ENCODE results near the gene TLR4.

TLR4 gene

GRCh38 chr9:117715411-117715989, 11.3 kb downstream of the TLR4 start:
- no peak for DNase-seq (ENCODE audit: low read depth)

- no peak for DNase-seq (ENCODE audit: low read depth)
Measured at GRCh38 chr9:117718085-117718484, 13.9 kb downstream of the TLR4 start.

GRCh38 chr9:117718701-117719100, 14.5 kb downstream of the TLR4 start:
- DNase-seq (ENCODE audit: low read depth): no peak

GRCh38 chr9:117719161-117719920, 15.1 kb downstream of the TLR4 start:
- DNase-seq (ENCODE audit: low read depth): no peak

- no peak for DNase-seq (ENCODE audit: low read depth)
Measured at GRCh38 chr9:117720066-117720465, 15.9 kb downstream of the TLR4 start.

- no peak for DNase-seq (ENCODE audit: low read depth)
Measured at GRCh38 chr9:117720555-117720954, 16.4 kb downstream of the TLR4 start.

GRCh38 chr9:117720987-117721386, 16.8 kb downstream of the TLR4 start:
- DNase-seq (ENCODE audit: low read depth): no peak

GRCh38 chr9:117722108-117722761, 18.0 kb downstream of the TLR4 start:
- DNase-seq (ENCODE audit: low read depth): no peak

GRCh38 chr9:117723986-117724625, 19.9 kb downstream of the TLR4 start:
- no peak for DNase-seq (ENCODE audit: low read depth)

- DNase-seq (ENCODE audit: low read depth): no peak
Measured at GRCh38 chr9:117725426-117725887, 21.3 kb downstream of the TLR4 start.

- no peak for DNase-seq (ENCODE audit: low read depth)
Measured at GRCh38 chr9:117729375-117729774, 25.2 kb downstream of the TLR4 start.

GRCh38 chr9:117732494-117732893, 28.3 kb downstream of the TLR4 start:
- DNase-seq (ENCODE audit: low read depth): no peak

- no peak for DNase-seq (ENCODE audit: low read depth)
Measured at GRCh38 chr9:117733465-117733864, 29.3 kb downstream of the TLR4 start.

- DNase-seq (ENCODE audit: low read depth): no peak
Measured at GRCh38 chr9:117734082-117734481, 29.9 kb downstream of the TLR4 start.

- DNase-seq (ENCODE audit: low read depth): no peak
Measured at GRCh38 chr9:117734523-117735314, 30.5 kb downstream of the TLR4 start.

GRCh38 chr9:117737721-117738226, 33.6 kb downstream of the TLR4 start:
- no peak for DNase-seq (ENCODE audit: low read depth)

- no peak for DNase-seq (ENCODE audit: low read depth)
Measured at GRCh38 chr9:117739206-117739605, 35.0 kb downstream of the TLR4 start.

- no peak for DNase-seq (ENCODE audit: low read depth)
Measured at GRCh38 chr9:117739624-117740347, 35.6 kb downstream of the TLR4 start.

GRCh38 chr9:117742131-117742530, 37.9 kb downstream of the TLR4 start:
- no peak for DNase-seq (ENCODE audit: low read depth)

GRCh38 chr9:117744369-117744768, 40.2 kb downstream of the TLR4 start:
- DNase-seq (ENCODE audit: low read depth): no peak

GRCh38 chr9:117744856-117745389, 40.7 kb downstream of the TLR4 start:
- DNase-seq (ENCODE audit: low read depth): no peak

All from T-helper 22 cell (primary cell).